ENCODE measurements around the gene ANKRD42. TPM values are rescaled to one million over a fixed set of nuclear protein-coding genes. Genes with fewer than 3 reads are reported as not detected.
A peak's percentile ranks its signal among the peaks of the same experiment; 100 is the strongest.

Gene ANKRD42
- total RNA-seq, 1 donor from 2014 or later, result 2.2 TPM

DNA sequence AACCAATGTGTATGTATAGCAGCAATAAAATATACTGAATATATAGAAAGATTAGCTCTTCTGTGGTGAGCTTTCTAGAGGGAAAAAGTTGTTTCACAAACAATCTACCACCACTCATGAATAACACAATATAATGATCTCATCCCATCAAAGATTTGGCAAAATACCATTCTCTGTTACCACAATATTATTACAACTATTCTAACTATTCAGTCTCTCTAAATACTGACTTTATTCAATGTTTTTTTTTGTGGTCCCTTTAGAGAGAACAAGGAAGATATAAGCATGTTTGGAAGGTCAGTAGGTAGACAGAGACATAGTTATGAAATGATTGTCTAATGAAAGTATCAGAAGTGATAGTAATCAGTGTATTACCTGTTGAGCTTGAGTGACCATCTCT is 84.8 kb downstream of the ANKRD42 start:
- TF ChIP-seq, protein P1, sequence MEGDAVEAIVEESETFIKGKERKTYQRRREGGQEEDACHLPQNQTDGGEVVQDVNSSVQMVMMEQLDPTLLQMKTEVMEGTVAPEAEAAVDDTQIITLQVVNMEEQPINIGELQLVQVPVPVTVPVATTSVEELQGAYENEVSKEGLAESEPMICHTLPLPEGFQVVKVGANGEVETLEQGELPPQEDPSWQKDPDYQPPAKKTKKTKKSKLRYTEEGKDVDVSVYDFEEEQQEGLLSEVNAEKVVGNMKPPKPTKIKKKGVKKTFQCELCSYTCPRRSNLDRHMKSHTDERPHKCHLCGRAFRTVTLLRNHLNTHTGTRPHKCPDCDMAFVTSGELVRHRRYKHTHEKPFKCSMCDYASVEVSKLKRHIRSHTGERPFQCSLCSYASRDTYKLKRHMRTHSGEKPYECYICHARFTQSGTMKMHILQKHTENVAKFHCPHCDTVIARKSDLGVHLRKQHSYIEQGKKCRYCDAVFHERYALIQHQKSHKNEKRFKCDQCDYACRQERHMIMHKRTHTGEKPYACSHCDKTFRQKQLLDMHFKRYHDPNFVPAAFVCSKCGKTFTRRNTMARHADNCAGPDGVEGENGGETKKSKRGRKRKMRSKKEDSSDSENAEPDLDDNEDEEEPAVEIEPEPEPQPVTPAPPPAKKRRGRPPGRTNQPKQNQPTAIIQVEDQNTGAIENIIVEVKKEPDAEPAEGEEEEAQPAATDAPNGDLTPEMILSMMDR (IDR thresholded peaks at IDR 0.05; ENCODE audit: partially characterized antibody, unreplicated experiment), result no peak
- Mint-ChIP-seq H3K27ac (ENCODE audit: unreplicated experiment) (no peak overlapping the region), H3K4me3 (ENCODE audit: unreplicated experiment) (no peak overlapping the region), H3K27me3 (ENCODE audit: unreplicated experiment) (no peaks in the 10 kb centered on the region), H3K9me3 (ENCODE audit: unreplicated experiment) (no peaks in the 10 kb centered on the region), H3K36me3 (ENCODE audit: unreplicated experiment) (no peaks in the 10 kb centered on the region), H3K4me1 (ENCODE audit: low read depth, unreplicated experiment) (peaks cover 5% of the 10 kb centered on the region)
- no peak for DNase-seq

DNA sequence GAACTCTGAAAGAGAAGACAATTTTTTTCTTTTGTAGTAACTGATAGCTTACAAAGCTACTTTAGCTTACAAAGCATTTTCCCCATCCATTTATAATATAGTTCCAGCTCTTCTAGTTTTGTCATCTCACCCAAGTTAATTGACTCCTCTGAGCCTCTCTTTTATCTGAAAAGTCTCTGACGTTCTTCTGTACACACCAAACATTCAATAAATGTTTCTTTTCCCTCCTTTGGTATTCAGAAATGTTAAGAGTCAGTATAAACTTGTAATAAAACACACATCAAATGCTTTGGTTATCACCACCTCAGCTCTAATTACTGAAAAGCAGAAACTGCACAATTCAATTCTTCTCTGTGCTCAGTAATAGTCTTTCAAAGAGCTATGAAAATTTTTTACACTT is 86.7 kb downstream of the ANKRD42 start:
- H3K27me3 Mint-ChIP-seq (ENCODE audit: unreplicated experiment), result no peaks in the 10 kb centered on the region
- H3K9me3 Mint-ChIP-seq (ENCODE audit: unreplicated experiment), result no peaks in the 10 kb centered on the region
- H3K27ac Mint-ChIP-seq (ENCODE audit: unreplicated experiment), result no peak overlapping the region

DNA sequence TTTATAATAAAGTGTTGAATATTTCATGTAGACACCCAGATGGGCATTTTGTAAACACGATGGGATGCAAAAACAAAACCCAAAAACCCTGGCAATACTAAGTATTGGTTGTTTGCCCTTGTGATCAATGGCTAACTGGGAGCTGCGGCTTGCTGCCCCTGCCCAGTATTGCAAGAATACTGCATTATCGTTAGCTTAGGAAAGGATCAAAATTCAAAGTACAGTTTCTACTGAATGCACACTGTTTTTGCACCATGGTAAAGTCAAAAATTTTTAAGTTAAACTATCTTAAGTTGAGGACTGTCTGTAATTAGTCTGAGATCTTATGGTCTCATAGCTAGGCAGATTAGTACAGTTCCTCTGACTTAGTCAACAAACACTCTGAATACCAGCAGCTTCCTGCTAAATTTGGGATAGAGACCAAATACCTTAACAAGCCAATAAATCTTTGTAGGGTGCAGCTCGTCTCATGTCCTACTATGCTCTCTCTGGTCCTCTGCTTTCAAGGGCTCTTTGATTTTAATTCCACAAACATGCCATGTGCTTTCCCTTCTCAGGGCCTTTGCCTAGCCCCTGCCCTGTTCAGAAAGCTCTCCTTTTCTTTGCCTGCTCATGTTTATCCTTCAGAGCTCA is 88.7 kb downstream of the ANKRD42 start:
- Mint-ChIP-seq H3K9me3 (ENCODE audit: unreplicated experiment) (peaks cover 8% of the 10 kb centered on the region), H3K36me3 (ENCODE audit: unreplicated experiment) (no peaks in the 10 kb centered on the region), H3K4me1 (ENCODE audit: low read depth, unreplicated experiment) (peaks cover 8% of the 10 kb centered on the region), H3K27me3 (ENCODE audit: unreplicated experiment) (no peaks in the 10 kb centered on the region), H3K4me3 (ENCODE audit: unreplicated experiment) (peak overlapping the region; percentile 47), H3K27ac (ENCODE audit: unreplicated experiment) (no peak overlapping the region)
- TF ChIP-seq, protein P1 (IDR thresholded peaks at IDR 0.05; ENCODE audit: partially characterized antibody, unreplicated experiment), result no peak
- DNase-seq, result no peak

More for the DNA sequence above, 86.7 kb downstream of the ANKRD42 start:
- no peak overlapping the region for H3K4me3 Mint-ChIP-seq (ENCODE audit: unreplicated experiment)
- TF ChIP-seq, protein P1 (IDR thresholded peaks at IDR 0.05; ENCODE audit: partially characterized antibody, unreplicated experiment), result no peak
- H3K36me3 Mint-ChIP-seq (ENCODE audit: unreplicated experiment), result no peaks in the 10 kb centered on the region
- peaks cover 8% of the 10 kb centered on the region for H3K4me1 Mint-ChIP-seq (ENCODE audit: low read depth, unreplicated experiment)
- no peak for DNase-seq

DNA sequence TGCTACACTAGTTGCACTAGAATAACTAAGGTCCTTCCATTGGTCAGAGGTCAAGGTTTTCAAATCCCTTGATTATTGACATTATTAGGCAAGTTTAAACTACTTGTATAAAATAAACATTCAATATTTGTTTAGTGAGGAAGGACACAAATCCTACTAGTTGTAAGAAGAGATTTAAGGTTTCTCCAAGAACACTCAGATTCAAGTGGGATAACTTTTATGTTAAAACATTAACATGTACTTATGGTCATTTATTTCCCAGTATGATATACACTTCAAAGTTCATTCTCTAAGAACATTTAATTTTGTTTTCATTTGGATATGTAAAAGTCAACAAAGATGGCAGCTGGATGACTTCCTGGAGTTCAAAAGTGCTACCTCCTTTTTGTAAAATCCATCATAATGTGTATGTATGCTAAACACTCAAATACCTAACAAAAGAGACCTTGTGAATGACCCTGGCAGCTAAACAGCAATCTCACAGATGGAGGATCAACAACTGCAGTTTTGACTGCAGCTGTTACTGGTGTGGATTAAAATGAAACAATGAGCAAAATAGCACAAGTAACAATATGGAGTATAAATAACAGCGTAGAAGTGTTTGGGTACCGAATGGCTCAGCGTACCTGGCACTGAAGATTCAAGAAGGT is 91.1 kb downstream of the ANKRD42 start:
- no peaks in the 10 kb centered on the region for H3K36me3 Mint-ChIP-seq (ENCODE audit: unreplicated experiment)
- DNase-seq, result no peak
- H3K4me1 Mint-ChIP-seq (ENCODE audit: low read depth, unreplicated experiment), result peaks cover 8% of the 10 kb centered on the region
- peak overlapping the region; percentile 94 for H3K4me3 Mint-ChIP-seq (ENCODE audit: unreplicated experiment)
- H3K9me3 Mint-ChIP-seq (ENCODE audit: unreplicated experiment), result peaks cover 8% of the 10 kb centered on the region
- no peaks in the 10 kb centered on the region for H3K27me3 Mint-ChIP-seq (ENCODE audit: unreplicated experiment)
- TF ChIP-seq, protein P1 (IDR thresholded peaks at IDR 0.05; ENCODE audit: partially characterized antibody, unreplicated experiment), result no peak
- peak overlapping the region; percentile 92 for H3K27ac Mint-ChIP-seq (ENCODE audit: unreplicated experiment)

DNA sequence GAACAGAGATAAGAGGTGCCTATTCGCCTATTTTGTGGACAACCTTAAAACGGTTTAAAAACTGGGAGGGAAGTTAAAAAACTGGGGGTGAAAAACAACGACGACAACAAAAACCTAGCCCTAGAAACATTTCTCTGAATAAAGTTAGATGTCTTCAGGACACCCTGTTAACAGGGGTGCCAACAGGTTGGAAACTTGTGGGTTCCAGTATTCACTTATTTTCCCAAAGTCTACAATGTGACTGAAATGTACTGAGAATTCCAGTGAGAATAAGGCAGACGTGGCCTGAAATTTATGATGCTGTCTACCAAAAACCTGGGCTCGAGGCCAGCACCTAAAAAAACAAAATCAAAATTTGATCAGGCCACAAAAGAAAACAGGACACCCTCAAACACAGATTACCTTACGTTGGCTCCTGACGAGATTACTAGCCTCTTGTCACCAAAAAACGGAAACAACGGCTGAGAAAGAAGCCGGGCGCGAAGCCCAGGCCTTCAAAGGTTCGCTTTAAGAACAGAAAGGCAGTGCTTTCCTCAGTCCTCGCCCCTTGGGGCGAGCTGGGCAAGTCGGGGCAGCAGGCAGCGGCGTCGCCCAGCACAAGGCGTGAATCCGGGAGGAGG is 91.7 kb downstream of the ANKRD42 start:
- Mint-ChIP-seq H3K27ac (ENCODE audit: unreplicated experiment) (peak overlapping the region; percentile 92), H3K4me3 (ENCODE audit: unreplicated experiment) (peak overlapping the region; percentile 94), H3K27me3 (ENCODE audit: unreplicated experiment) (no peaks in the 10 kb centered on the region), H3K4me1 (ENCODE audit: low read depth, unreplicated experiment) (peaks cover 8% of the 10 kb centered on the region), H3K9me3 (ENCODE audit: unreplicated experiment) (peaks cover 8% of the 10 kb centered on the region), H3K36me3 (ENCODE audit: unreplicated experiment) (no peaks in the 10 kb centered on the region)
- DNase-seq, result no peak
- TF ChIP-seq, protein P1 (IDR thresholded peaks at IDR 0.05; ENCODE audit: partially characterized antibody, unreplicated experiment), result no peak

All from glutamatergic neuron (in vitro differentiated cells).